ENCODE results near the gene TAF7.
"Not testable (repeated sequence)": the region's sequence is repeated elsewhere in the genome, so short reads cannot be mapped to it uniquely, and the experiment has no call there.

The TAF7 gene

DNA sequence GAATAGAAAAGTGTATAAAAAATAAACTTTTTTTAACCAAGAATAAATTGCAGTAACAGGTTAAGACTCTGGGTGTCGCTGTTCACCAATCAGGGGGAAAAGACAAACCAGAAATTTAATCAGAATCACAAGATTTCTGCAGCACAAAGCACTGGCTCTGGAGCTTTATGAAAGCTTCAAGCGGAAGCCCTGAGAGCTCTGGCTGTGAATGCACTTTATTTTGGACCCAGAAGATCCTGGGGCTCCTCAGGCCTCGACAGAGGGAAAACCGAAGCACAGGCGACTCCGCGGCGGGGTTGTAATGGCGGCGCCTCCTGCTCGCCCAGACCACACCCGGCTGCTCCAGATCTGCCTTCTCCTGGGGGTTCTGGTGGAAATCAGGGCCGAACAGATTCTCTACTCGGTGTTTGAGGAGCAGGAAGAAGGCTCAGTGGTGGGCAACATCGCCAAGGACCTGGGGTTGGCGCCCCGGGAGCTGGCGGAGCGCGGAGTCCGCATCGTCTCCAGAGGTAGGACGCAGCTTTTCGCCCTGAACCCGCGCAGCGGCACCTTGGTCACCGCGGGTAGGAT, 34.4 kb upstream of the TAF7 start, which contains the start of gene PCDHGA4:
Gene PCDHGA4 (plus strand): TSS at position 122 of the 570 bp plus-strand sequence. CDS start 87 bp downstream, at position 209.
- Histone ChIP-seq H3K27me3 (no peaks in the 10 kb centered on the region), H3K4me1 (no peaks in the 10 kb centered on the region), H3K9me3 (peaks cover 67% of the 10 kb centered on the region), H3K4me3 (no peak within 1 kb of the TSS), H3K36me3 (no peaks in the 10 kb centered on the region), H3K4me2 (no peak within 1 kb of the TSS), H3K9ac (no peak within 1 kb of the TSS), H3K27ac (no peak within 1 kb of the TSS), H4K20me1 (no peaks in the 10 kb centered on the region)
- TF ChIP-seq Cebpa-rat (IDR thresholded peaks at IDR 0.05), result no peak

DNA sequence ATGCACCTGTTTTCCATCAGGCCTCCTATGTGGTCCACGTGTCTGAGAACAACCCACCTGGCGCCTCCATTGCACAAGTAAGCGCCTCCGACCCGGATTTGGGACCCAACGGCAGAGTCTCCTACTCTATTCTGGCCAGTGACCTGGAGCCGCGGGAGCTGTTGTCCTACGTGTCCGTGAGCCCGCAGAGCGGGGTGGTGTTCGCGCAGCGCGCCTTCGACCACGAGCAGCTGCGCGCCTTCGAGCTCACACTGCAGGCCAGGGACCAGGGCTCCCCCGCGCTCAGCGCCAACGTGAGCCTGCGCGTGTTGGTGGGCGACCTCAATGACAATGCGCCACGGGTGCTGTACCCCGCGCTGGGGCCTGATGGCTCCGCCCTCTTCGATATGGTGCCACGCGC, 31.0 kb upstream of the TAF7 start:
- Histone ChIP-seq H3K4me3 (no peak overlapping the region), H3K9me3 (peaks cover 79% of the 10 kb centered on the region), H4K20me1 (no peaks in the 10 kb centered on the region), H3K4me1 (no peaks in the 10 kb centered on the region), H3K27me3 (no peaks in the 10 kb centered on the region), H3K4me2 (no peak overlapping the region), H3K9ac (no peak overlapping the region), H3K36me3 (no peaks in the 10 kb centered on the region), H3K27ac (no peak overlapping the region)
- no peak for TF ChIP-seq Cebpa-rat (IDR thresholded peaks at IDR 0.05)

DNA sequence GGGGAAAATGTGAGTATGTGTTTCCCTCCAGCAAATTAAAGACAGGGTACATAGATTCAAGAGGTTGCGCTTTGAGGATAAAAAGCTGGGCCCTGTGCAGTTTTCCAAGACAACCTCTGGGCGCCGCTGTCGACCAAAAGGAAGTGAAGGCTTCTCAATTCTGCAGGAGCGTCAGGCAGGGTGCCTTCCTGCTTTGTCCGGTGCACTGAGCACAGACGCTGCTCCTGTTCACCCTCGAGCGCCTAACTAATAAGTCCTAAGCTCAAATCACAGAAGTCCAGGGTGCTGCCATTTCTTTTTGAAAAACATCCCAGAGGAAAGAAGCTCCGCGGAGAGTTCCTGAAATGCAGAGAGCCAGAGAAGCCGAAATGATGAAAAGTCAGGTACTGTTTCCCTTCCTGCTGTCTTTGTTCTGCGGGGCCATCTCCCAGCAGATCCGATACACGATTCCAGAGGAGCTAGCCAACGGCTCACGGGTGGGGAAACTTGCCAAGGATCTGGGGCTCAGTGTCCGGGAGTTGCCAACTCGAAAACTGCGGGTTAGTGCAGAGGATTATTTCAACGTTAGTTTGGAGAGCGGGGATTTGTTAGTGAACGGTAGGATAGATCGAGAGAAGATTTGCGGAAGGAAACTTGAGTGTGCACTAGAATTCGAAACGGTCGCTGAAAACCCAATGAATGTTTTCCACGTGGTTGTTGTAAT, 29.5 kb upstream of the TAF7 start, which contains the start of gene PCDHGB1:
Gene PCDHGB1 (plus strand): TSS at position 183 of the 703 bp plus-strand sequence. CDS start 162 bp downstream, at position 345.
- no peak for TF ChIP-seq Cebpa-rat (IDR thresholded peaks at IDR 0.05)

DNA sequence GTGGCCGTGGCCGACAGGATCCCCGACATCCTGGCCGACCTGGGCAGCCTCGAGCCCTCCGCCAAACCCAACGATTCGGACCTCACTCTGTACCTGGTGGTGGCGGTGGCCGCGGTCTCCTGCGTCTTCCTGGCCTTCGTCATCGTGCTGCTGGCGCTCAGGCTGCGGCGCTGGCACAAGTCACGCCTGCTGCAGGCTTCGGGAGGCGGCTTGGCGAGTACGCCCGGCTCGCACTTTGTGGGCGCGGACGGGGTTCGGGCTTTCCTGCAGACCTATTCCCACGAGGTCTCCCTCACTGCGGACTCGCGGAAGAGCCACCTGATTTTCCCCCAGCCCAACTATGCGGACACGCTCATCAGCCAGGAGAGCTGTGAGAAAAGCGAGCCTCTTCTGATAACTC, 25.4 kb upstream of the TAF7 start:
- H3K9me3 ChIP-seq, result peaks cover 84% of the 10 kb centered on the region
- H3K27me3 ChIP-seq, result not testable (repeated sequence)

More for the DNA sequence above, 29.5 kb upstream of the TAF7 start, which contains the start of gene PCDHGB1:
- Histone ChIP-seq H3K36me3 (no peaks in the 10 kb centered on the region), H3K4me2 (no peak within 1 kb of the TSS), H3K9me3 (peaks cover 79% of the 10 kb centered on the region), H3K27ac (no peak within 1 kb of the TSS), H3K27me3 (no peaks in the 10 kb centered on the region), H3K9ac (no peak within 1 kb of the TSS), H4K20me1 (no peaks in the 10 kb centered on the region), H3K4me3 (no peak within 1 kb of the TSS), H3K4me1 (no peaks in the 10 kb centered on the region)

DNA sequence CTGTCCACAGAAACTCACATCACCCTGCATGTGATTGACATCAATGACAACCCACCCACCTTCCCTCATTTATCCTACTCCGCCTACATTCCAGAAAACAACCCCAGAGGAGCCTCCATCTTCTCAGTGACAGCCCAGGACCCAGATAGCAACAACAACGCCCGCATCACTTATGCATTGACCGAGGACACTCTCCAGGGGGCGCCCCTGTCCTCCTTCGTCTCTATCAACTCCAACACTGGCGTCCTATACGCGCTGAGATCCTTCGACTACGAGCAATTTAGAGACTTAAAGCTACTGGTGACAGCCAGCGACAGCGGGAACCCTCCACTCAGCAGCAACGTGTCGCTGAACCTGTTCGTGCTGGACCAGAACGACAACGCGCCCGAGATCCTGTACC, 24.7 kb upstream of the TAF7 start:
- no peak overlapping the region for H3K9ac ChIP-seq
- 0 out of 2 replicates have a peak, but pooled peaks cover 6% of the 10 kb centered on the region for H3K36me3 ChIP-seq
- H4K20me1 ChIP-seq, result no peaks in the 10 kb centered on the region
- TF ChIP-seq Cebpa-rat (IDR thresholded peaks at IDR 0.05), result no peak
- no peaks in the 10 kb centered on the region for H3K27me3 ChIP-seq
- no peak overlapping the region for H3K27ac ChIP-seq
- H3K4me2 ChIP-seq, result no peak overlapping the region
- peaks cover 84% of the 10 kb centered on the region for H3K9me3 ChIP-seq
- no peaks in the 10 kb centered on the region for H3K4me1 ChIP-seq
- no peak overlapping the region for H3K4me3 ChIP-seq

More for the DNA sequence above, 25.4 kb upstream of the TAF7 start:
- not testable (repeated sequence) for H3K4me3 ChIP-seq, H3K36me3 ChIP-seq, H4K20me1 ChIP-seq, H3K27ac ChIP-seq, H3K9ac ChIP-seq, H3K4me2 ChIP-seq, H3K4me1 ChIP-seq

DNA sequence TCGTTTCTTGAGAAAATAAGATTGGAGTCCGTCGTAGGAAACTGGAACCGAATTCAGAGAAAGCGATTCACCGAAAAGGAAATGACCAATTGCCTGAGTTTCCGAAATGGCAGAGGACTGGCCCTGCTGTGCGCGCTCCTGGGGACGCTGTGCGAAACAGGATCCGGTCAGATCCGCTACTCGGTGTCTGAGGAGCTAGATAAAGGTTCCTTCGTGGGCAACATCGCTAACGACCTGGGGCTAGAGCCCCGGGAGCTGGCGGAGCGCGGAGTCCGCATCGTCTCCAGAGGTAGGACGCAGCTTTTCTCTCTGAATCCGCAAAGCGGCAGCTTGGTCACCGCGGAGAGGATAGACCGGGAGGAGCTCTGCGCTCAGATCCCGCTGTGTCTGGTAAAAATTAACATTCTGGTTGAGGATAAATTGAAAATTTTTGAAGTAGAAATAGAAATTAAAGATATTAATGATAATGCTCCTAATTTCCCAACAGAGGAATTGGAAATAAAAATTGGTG, 23.4 kb upstream of the TAF7 start:
- Histone ChIP-seq H3K4me3 (no peak overlapping the region), H3K9ac (no peak overlapping the region)

DNA sequence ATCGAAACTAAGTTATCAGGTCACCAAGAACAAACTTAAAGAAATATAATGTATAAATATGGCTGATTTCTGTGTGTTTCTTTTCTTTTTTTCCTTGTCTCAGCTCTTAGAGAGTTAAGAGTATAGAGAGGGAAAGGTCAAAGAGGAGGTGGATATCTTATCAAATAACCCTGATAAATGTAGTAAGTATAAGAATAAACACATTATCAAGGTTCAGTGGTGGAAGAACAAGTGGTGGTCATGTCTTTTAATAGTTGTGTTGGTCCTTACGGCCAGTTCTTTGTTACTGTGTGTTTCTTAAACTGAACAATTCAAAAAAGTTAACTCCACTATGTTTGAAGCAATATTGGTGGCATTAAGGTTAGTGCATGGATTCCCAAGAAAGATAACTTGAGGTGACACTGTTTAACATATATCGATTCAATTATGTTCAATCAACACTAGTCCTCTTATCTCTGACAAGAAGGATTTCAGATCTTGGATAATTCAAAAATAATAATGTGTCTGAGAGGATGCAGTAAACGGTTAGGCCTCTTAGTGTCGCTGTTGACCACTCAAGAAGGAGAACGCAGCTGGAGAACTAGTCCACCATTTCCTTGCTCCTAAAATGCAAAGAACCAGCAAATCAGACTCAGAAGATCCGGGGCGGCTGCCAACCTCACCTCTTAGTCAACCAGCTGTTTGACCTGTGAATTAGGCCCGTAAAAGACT, 22.8 kb upstream of the TAF7 start, which contains the start of gene PCDHGA3:
Gene PCDHGA3 (plus strand): TSS at position 588 of the 711 bp plus-strand sequence. CDS start 205 bp downstream, outside the sequence.
- Histone ChIP-seq H3K4me2 (no peak within 1 kb of the TSS), H4K20me1 (no peaks in the 10 kb centered on the region), H3K9me3 (peaks cover 88% of the 10 kb centered on the region), H3K36me3 (0 out of 2 replicates have a peak, but pooled peaks cover 12% of the 10 kb centered on the region), H3K9ac (no peak within 1 kb of the TSS), H3K27ac (no peak within 1 kb of the TSS), H3K27me3 (no peaks in the 10 kb centered on the region), H3K4me3 (no peak within 1 kb of the TSS), H3K4me1 (no peaks in the 10 kb centered on the region)
- TF ChIP-seq Cebpa-rat (IDR thresholded peaks at IDR 0.05), result no peak

More for the DNA sequence above, 23.4 kb upstream of the TAF7 start:
- Histone ChIP-seq H3K4me2 (no peak overlapping the region), H4K20me1 (no peaks in the 10 kb centered on the region), H3K4me1 (no peaks in the 10 kb centered on the region), H3K36me3 (0 out of 2 replicates have a peak, but pooled peaks cover 10% of the 10 kb centered on the region), H3K27me3 (no peaks in the 10 kb centered on the region), H3K27ac (no peak overlapping the region), H3K9me3 (peaks cover 87% of the 10 kb centered on the region)
- TF ChIP-seq Cebpa-rat (IDR thresholded peaks at IDR 0.05), result no peak

DNA sequence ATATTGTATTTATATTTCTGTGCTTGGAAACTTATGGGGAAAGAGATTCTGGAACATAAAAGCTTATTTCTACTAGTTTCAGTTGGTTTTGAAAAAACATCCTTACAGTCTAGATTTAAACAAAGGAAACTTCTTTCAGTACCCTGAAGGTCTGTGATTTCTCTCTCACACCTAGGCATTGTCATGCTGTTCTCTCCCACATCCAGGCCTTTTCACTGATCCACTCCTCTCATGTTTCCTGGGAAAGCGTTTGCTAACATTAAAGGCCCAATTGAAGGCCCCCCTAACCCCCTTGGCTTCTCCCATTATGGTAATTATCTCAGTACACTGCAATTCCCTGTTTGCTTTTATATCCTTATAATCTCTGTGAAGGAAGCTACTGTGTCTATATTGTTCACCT, 22.2 kb upstream of the TAF7 start:
- Histone ChIP-seq H3K4me3 (no peak overlapping the region), H3K27me3 (no peaks in the 10 kb centered on the region), H3K36me3 (0 out of 2 replicates have a peak, but pooled peaks cover 12% of the 10 kb centered on the region), H3K27ac (no peak overlapping the region), H3K4me1 (no peaks in the 10 kb centered on the region), H3K9me3 (peaks cover 91% of the 10 kb centered on the region), H3K4me2 (no peak overlapping the region), H3K9ac (no peak overlapping the region), H4K20me1 (no peaks in the 10 kb centered on the region)
- no peak for TF ChIP-seq Cebpa-rat (IDR thresholded peaks at IDR 0.05)

DNA sequence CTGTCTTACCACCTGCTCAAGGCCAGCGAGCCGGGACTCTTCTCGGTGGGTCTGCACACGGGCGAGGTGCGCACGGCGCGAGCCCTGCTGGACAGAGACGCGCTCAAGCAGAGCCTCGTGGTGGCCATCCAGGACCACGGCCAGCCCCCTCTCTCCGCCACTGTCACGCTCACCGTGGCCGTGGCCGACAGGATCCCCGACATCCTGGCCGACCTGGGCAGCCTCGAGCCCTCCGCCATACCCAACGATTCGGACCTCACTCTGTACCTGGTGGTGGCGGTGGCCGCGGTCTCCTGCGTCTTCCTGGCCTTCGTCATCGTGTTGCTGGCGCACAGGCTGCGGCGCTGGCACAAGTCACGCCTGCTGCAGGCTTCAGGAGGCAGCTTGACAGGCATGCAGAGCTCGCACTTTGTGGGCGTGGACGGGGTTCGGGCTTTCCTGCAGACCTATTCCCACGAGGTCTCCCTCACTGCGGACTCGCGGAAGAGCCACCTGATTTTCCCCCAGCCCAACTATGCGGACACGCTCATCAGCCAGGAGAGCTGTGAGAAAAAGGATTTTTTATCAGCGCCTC, 20.3 kb upstream of the TAF7 start:
- H3K4me3 ChIP-seq, H3K4me1 ChIP-seq, H3K27me3 ChIP-seq, H3K4me2 ChIP-seq, H3K9ac ChIP-seq, H4K20me1 ChIP-seq, H3K27ac ChIP-seq: not testable (repeated sequence)
- 0 out of 2 replicates have a peak, but pooled peaks cover 12% of the 10 kb centered on the region for H3K36me3 ChIP-seq
- peaks cover 92% of the 10 kb centered on the region for H3K9me3 ChIP-seq
